SK-N-SH (cell line): ENCODE measurements around the gene SOD1. TPM values are rescaled to one million over a fixed set of nuclear protein-coding genes. Genes with fewer than 3 reads are reported as not detected.

ENCODE experiments used
- CTCF ChIA-PET: fragments of 300-600, 350-600 bp; formaldehyde crosslinking; extraction: SDS; loops from one replicate; lab custom pipeline; 2021; lab: Yijun Ruan, JAX
- POLR2A ChIA-PET: fragments of 350-600 bp; sonication (Branson Sonifier 250); formaldehyde crosslinking; extraction: SDS; loops from one replicate; lab custom pipeline; 2020; ENCODE audit warnings: antibody characterized with exemption, inconsistent platforms; lab: Yijun Ruan, JAX
- DNase-seq: peaks from one replicate; pipeline ENCODE4 v3.0.0; 2012
- H2AFZ ChIP-seq: fragments of 200-600 bp; sonication (generic); 2 replicates; pipeline ENCODE4 v1.8.1; 2016; ENCODE audit warnings: antibody characterized with exemption, mild to moderate bottlenecking, low read depth
- H3F3A ChIP-seq: fragments of 200-600 bp; sonication (generic); replicated peaks from 2 replicates; pipeline ENCODE3; 2016; ENCODE audit warnings: antibody characterized with exemption, mild to moderate bottlenecking; ENCODE audit not compliant: insufficient read depth
- H3K27ac ChIP-seq, 2 experiments: fragments of 200-500 bp in 1 of 2; fragments of 200-600 bp in 1 of 2; sonication (Bioruptor generic) in 1 of 2; sonication (generic), shearing (Covaris generic) in 1 of 2; 2 replicates each; pipeline versions ENCODE4 v1.5.1 to v1.6.1; 2014 to 2016; ENCODE audit warnings: low read depth in 2 of 2, inconsistent platforms in 1 of 2, low read length in 1 of 2, mild to moderate bottlenecking in 1 of 2, mixed read lengths in 1 of 2
- H3K27me3 ChIP-seq: fragments of 200-600 bp; sonication (generic), shearing (Covaris generic); 2 replicates; pipeline ENCODE4 v1.6.1; 2016; ENCODE audit warnings: mixed run types; ENCODE audit not compliant: insufficient read depth
- H3K36me3 ChIP-seq, 2 experiments: fragments of 200-500 bp in 1 of 2; fragments of 200-600 bp in 1 of 2; sonication (Bioruptor generic) in 1 of 2; sonication (generic) in 1 of 2; replicated peaks in 1 of 2; 2 replicates each; pipeline versions ENCODE3 to v1.5.1; 2014 to 2016; ENCODE audit warnings: low read length in 1 of 2, mild to moderate bottlenecking in 1 of 2; ENCODE audit not compliant: insufficient read depth in 2 of 2, control insufficient read depth in 1 of 2
- H3K4me1 ChIP-seq, 2 experiments: fragments of 200-500 bp in 1 of 2; fragments of 200-600 bp in 1 of 2; sonication (Bioruptor generic) in 1 of 2; sonication (generic), shearing (Covaris generic) in 1 of 2; 2 replicates each; pipeline versions ENCODE4 v1.5.1 to v1.6.1; 2014 to 2016; ENCODE audit warnings: low read depth in 1 of 2, low read length in 1 of 2, mixed run types in 1 of 2; ENCODE audit not compliant: insufficient read depth in 2 of 2, control insufficient read depth in 1 of 2
- H3K4me2 ChIP-seq: fragments of 200-600 bp; sonication (generic), shearing (Covaris generic); 2 replicates; pipeline ENCODE4 v1.6.1; 2017; ENCODE audit warnings: mixed run types
- H3K4me3 ChIP-seq, 2 experiments: fragments of 200-500 bp in 1 of 2; fragments of 200-600 bp in 1 of 2; sonication (Bioruptor generic) in 1 of 2; sonication (generic), shearing (Covaris generic) in 1 of 2; 2 replicates each; pipeline versions ENCODE4 v1.5.1 to v1.8.1; 2014 to 2016; ENCODE audit warnings: low read depth in 2 of 2, inconsistent platforms in 1 of 2, low read length in 1 of 2, mild to moderate bottlenecking in 1 of 2, mixed read lengths in 1 of 2, moderate library complexity in 1 of 2
- H3K79me2 ChIP-seq: fragments of 200-600 bp; sonication (generic); 2 replicates; pipeline ENCODE4 v1.8.1; 2017; ENCODE audit warnings: mild to moderate bottlenecking; ENCODE audit not compliant: insufficient read depth
- H3K9ac ChIP-seq: fragments of 200-600 bp; sonication (generic); 2 replicates; pipeline ENCODE4 v1.6.1; 2017; ENCODE audit warnings: mixed run types
- H3K9me2 ChIP-seq: fragments of 200-600 bp; sonication (generic); 2 replicates; pipeline ENCODE4 v1.6.1; 2017; ENCODE audit warnings: mixed run types
- H3K9me3 ChIP-seq: fragments of 200-600 bp; sonication (generic); 2 replicates; pipeline ENCODE4 v1.6.1; 2017; ENCODE audit warnings: mixed run types, mild to moderate bottlenecking, moderate library complexity
- H4K20me1 ChIP-seq: fragments of 200-600 bp; sonication (generic); 2 replicates; pipeline ENCODE4 v1.6.1; 2017; ENCODE audit warnings: mild to moderate bottlenecking, mixed run types; ENCODE audit not compliant: insufficient read depth
- EZH2phosphoT487 ChIP-seq: fragments of 200-600 bp; sonication (generic); IDR thresholded peaks from 2 replicates; pipeline ENCODE4 v1.6.1; 2017; ENCODE audit warnings: low read depth, mixed run types, mild to moderate bottlenecking, antibody characterized with exemption, moderate library complexity, borderline replicate concordance
- FOSL2 ChIP-seq: IDR thresholded peaks from 2 replicates; pipeline ENCODE4 v1.4.0; 2012; ENCODE audit warnings: low read depth, mild to moderate bottlenecking, moderate library complexity, borderline replicate concordance
- MXI1 ChIP-seq: IDR thresholded peaks from 2 replicates; pipeline ENCODE4 v1.6.1; 2012; ENCODE audit warnings: mild to moderate bottlenecking, low read depth, low read length, improper control_type of control experiment
- RAD21 ChIP-seq: IDR thresholded peaks from 2 replicates; pipeline ENCODE4 v1.6.1; 2012; ENCODE audit warnings: mild to moderate bottlenecking, low read length
- RCOR1 ChIP-seq: fragments of 150-350 bp; IDR thresholded peaks from 2 replicates; pipeline ENCODE4 v1.6.1; 2017; ENCODE audit warnings: antibody characterized with exemption, low read length
- RFX5 ChIP-seq: IDR thresholded peaks from 2 replicates; pipeline ENCODE4 v1.6.1; 2012; ENCODE audit warnings: mild to moderate bottlenecking, improper control_type of control experiment, low read length
- RXRA ChIP-seq: IDR thresholded peaks from 2 replicates; pipeline ENCODE4 v1.4.0; 2012; ENCODE audit warnings: low read depth, mild to moderate bottlenecking, borderline replicate concordance
- SMC3 ChIP-seq: IDR thresholded peaks from 2 replicates; pipeline ENCODE4 v1.6.1; 2012; ENCODE audit warnings: low read depth, low read length, improper control_type of control experiment
- TAF1 ChIP-seq: IDR thresholded peaks from 2 replicates; pipeline ENCODE4 v1.6.1; 2012; ENCODE audit warnings: low read depth, mild to moderate bottlenecking, low read length, moderate library complexity, borderline replicate concordance
- YY1 ChIP-seq: IDR thresholded peaks from 2 replicates; pipeline ENCODE4 v1.4.0; 2012; ENCODE audit warnings: low read depth, mild to moderate bottlenecking
- WGBS: methylation state at CpG from one replicate; pipeline ENCODE4 v1.1.6; 2017; ENCODE audit warnings: low lambda C conversion rate; 5-methylcytosine and 5-hydroxymethylcytosine counted together
- polyA plus RNA-seq, 3 experiments: library from polyadenylated mRNA; depleted of rRNA; stranded (reverse); fragments of >200 nt; gene quantifications; 2 replicates each; pipeline ENCODE4 v1.2.3, GENCODE V29; 2012
- TF ChIP-seq, protein P1 (sequence below): IDR thresholded peaks from 2 replicates; pipeline ENCODE4 v1.4.0; 2012; ENCODE audit warnings: low read depth
- TF ChIP-seq, protein P2 (sequence below): IDR thresholded peaks from 2 replicates; pipeline ENCODE4 v1.4.0; 2012; ENCODE audit warnings: low read depth, borderline replicate concordance
- TF ChIP-seq, protein P3 (sequence below): IDR thresholded peaks from 2 replicates; pipeline ENCODE4 v1.4.0; 2012; ENCODE audit warnings: low read depth, borderline replicate concordance
- TF ChIP-seq, protein P4 (sequence below): fragments of 150-350 bp; IDR thresholded peaks from 2 replicates; pipeline ENCODE4 v1.6.1; 2016; ENCODE audit warnings: mild to moderate bottlenecking, low read depth, low read length
- TF ChIP-seq, protein P5 (sequence below): fragments of 200-600 bp; sonication (generic); IDR thresholded peaks from 2 replicates; pipeline ENCODE4 v1.6.1; 2017; ENCODE audit warnings: antibody characterized with exemption, mild to moderate bottlenecking, moderate library complexity
- TF ChIP-seq, protein P6 (sequence below): IDR thresholded peaks from 2 replicates; pipeline ENCODE4 v1.6.1; 2012; ENCODE audit warnings: mild to moderate bottlenecking, low read depth, low read length, moderate library complexity

Gene SOD1
- polyA plus RNA-seq, 1 of the 3 experiments (the other 2 are of a cell fraction): 572 TPM

DNA sequence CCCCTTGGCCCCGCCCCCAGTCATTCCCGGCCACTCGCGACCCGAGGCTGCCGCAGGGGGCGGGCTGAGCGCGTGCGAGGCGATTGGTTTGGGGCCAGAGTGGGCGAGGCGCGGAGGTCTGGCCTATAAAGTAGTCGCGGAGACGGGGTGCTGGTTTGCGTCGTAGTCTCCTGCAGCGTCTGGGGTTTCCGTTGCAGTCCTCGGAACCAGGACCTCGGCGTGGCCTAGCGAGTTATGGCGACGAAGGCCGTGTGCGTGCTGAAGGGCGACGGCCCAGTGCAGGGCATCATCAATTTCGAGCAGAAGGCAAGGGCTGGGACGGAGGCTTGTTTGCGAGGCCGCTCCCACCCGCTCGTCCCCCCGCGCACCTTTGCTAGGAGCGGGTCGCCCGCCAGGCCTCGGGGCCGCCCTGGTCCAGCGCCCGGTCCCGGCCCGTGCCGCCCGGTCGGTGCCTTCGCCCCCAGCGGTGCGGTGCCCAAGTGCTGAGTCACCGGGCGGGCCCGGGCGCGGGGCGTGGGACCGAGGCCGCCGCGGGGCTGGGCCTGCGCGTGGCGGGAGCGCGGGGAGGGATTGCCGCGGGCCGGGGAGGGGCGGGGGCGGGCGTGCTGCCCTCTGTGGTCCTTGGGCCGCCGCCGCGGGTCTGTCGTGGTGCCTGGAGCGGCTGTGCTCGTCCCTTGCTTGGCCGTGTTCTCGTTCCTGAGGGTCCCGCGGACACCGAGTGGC lies at the start of gene SOD1 (continued):
- TF ChIP-seq, protein P1, sequence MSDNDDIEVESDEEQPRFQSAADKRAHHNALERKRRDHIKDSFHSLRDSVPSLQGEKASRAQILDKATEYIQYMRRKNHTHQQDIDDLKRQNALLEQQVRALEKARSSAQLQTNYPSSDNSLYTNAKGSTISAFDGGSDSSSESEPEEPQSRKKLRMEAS: peak; percentile 84
- peak; percentile 70 for TF ChIP-seq MXI1
- no peak for TF ChIP-seq EZH2phosphoT487
- TF ChIP-seq, protein P2, sequence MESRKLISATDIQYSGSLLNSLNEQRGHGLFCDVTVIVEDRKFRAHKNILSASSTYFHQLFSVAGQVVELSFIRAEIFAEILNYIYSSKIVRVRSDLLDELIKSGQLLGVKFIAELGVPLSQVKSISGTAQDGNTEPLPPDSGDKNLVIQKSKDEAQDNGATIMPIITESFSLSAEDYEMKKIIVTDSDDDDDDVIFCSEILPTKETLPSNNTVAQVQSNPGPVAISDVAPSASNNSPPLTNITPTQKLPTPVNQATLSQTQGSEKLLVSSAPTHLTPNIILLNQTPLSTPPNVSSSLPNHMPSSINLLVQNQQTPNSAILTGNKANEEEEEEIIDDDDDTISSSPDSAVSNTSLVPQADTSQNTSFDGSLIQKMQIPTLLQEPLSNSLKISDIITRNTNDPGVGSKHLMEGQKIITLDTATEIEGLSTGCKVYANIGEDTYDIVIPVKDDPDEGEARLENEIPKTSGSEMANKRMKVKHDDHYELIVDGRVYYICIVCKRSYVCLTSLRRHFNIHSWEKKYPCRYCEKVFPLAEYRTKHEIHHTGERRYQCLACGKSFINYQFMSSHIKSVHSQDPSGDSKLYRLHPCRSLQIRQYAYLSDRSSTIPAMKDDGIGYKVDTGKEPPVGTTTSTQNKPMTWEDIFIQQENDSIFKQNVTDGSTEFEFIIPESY: no peak
- TF ChIP-seq SMC3: no peak
- no peak for TF ChIP-seq RCOR1
- no peak for TF ChIP-seq FOSL2
- peak; percentile 91 for TF ChIP-seq TAF1

DNA sequence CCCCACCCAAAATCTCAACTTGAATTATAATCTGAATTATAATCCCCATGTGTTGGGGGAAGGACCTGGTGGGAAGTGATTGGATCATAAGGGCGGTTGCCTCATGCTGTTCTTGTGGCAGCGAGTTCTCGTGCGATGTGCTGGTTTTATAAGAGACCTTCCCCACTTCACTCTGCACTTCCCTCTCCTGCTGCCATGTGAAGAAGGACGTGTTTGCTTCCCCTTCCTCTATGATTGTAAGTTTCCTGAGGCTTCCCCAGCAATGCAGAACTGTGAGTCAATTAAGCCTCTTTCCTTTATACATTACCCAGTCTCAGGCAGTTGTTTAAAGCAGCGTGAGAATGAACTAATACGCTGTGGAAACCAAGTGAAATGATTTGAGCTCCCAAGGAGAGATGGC lies 48.0 kb upstream of the SOD1 start:
- TF ChIP-seq, protein P3, sequence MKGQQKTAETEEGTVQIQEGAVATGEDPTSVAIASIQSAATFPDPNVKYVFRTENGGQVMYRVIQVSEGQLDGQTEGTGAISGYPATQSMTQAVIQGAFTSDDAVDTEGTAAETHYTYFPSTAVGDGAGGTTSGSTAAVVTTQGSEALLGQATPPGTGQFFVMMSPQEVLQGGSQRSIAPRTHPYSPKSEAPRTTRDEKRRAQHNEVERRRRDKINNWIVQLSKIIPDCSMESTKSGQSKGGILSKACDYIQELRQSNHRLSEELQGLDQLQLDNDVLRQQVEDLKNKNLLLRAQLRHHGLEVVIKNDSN: no peak
- TF ChIP-seq RFX5: no peak
- TF ChIP-seq RAD21: no peak
- no peak for TF ChIP-seq MXI1
- TF ChIP-seq RCOR1: no peak
- TF ChIP-seq TAF1: no peak
- TF ChIP-seq, protein P2: no peak
- TF ChIP-seq SMC3: no peak
- no peak for TF ChIP-seq RXRA
- TF ChIP-seq YY1: no peak
- TF ChIP-seq, protein P4, sequence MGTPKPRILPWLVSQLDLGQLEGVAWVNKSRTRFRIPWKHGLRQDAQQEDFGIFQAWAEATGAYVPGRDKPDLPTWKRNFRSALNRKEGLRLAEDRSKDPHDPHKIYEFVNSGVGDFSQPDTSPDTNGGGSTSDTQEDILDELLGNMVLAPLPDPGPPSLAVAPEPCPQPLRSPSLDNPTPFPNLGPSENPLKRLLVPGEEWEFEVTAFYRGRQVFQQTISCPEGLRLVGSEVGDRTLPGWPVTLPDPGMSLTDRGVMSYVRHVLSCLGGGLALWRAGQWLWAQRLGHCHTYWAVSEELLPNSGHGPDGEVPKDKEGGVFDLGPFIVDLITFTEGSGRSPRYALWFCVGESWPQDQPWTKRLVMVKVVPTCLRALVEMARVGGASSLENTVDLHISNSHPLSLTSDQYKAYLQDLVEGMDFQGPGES: no peak
- TF ChIP-seq, protein P5, sequence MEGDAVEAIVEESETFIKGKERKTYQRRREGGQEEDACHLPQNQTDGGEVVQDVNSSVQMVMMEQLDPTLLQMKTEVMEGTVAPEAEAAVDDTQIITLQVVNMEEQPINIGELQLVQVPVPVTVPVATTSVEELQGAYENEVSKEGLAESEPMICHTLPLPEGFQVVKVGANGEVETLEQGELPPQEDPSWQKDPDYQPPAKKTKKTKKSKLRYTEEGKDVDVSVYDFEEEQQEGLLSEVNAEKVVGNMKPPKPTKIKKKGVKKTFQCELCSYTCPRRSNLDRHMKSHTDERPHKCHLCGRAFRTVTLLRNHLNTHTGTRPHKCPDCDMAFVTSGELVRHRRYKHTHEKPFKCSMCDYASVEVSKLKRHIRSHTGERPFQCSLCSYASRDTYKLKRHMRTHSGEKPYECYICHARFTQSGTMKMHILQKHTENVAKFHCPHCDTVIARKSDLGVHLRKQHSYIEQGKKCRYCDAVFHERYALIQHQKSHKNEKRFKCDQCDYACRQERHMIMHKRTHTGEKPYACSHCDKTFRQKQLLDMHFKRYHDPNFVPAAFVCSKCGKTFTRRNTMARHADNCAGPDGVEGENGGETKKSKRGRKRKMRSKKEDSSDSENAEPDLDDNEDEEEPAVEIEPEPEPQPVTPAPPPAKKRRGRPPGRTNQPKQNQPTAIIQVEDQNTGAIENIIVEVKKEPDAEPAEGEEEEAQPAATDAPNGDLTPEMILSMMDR: no peak
- TF ChIP-seq, protein P6, sequence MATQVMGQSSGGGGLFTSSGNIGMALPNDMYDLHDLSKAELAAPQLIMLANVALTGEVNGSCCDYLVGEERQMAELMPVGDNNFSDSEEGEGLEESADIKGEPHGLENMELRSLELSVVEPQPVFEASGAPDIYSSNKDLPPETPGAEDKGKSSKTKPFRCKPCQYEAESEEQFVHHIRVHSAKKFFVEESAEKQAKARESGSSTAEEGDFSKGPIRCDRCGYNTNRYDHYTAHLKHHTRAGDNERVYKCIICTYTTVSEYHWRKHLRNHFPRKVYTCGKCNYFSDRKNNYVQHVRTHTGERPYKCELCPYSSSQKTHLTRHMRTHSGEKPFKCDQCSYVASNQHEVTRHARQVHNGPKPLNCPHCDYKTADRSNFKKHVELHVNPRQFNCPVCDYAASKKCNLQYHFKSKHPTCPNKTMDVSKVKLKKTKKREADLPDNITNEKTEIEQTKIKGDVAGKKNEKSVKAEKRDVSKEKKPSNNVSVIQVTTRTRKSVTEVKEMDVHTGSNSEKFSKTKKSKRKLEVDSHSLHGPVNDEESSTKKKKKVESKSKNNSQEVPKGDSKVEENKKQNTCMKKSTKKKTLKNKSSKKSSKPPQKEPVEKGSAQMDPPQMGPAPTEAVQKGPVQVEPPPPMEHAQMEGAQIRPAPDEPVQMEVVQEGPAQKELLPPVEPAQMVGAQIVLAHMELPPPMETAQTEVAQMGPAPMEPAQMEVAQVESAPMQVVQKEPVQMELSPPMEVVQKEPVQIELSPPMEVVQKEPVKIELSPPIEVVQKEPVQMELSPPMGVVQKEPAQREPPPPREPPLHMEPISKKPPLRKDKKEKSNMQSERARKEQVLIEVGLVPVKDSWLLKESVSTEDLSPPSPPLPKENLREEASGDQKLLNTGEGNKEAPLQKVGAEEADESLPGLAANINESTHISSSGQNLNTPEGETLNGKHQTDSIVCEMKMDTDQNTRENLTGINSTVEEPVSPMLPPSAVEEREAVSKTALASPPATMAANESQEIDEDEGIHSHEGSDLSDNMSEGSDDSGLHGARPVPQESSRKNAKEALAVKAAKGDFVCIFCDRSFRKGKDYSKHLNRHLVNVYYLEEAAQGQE: no peak
- Histone ChIP-seq H3K9me2 (no peaks in the 10 kb centered on the region), H3K9me3 (no peaks in the 10 kb centered on the region), H3K4me2 (no peak overlapping the region), H3F3A (no peaks in the 10 kb centered on the region), H4K20me1 (no peaks in the 10 kb centered on the region), H3K79me2 (no peaks in the 10 kb centered on the region), H2AFZ (no peak overlapping the region), H3K4me3 (no peak overlapping the region), H3K27me3 (no peaks in the 10 kb centered on the region), H3K4me1 (no peaks in the 10 kb centered on the region), H3K9ac (no peak overlapping the region), H3K27ac (no peak overlapping the region), H3K36me3 (no peaks in the 10 kb centered on the region)
- POLR2A ChIA-PET: no interaction called here
- no peak for DNase-seq
- CTCF ChIA-PET: interaction anchor here (0.8 kb wide), 1 partner anchor 31 kb away, joined by 3 read pairs; no protein-coding TSS in a partner anchor
- WGBS: 78% methylated on average over 7 of the region's 7 CpGs
